HepG2 (cell line): Measurements from ENCODE around the gene ARHGEF7. TPM values are rescaled to one million over a fixed set of nuclear protein-coding genes. Genes with fewer than 3 reads are reported as not detected.

Source experiments
- GABPB1 ChIP-seq: IDR thresholded peaks from 2 replicates; pipeline ENCODE4 v1.6.1; 2016; ENCODE audit warnings: mild to moderate bottlenecking, missing genetic modification reagents, moderate library complexity, missing compliant biosample characterization
- HNRNPLL ChIP-seq: fragments of 200-400 bp; formaldehyde crosslinking; IDR thresholded peaks from 2 replicates; pipeline ENCODE4 v1.6.1; 2017; ENCODE audit warnings: mild to moderate bottlenecking, low read depth, low read length; ENCODE audit not compliant: poor library complexity, severe bottlenecking
- RCOR2 ChIP-seq: IDR thresholded peaks from 2 replicates; pipeline ENCODE4 v1.6.1; 2016; ENCODE audit warnings: missing biosample characterization, missing genetic modification reagents
- SAP130 ChIP-seq: IDR thresholded peaks from 2 replicates; pipeline ENCODE4 v1.6.1; 2016; ENCODE audit warnings: low read depth
- ZNF337 ChIP-seq: sonication (generic); formaldehyde crosslinking; IDR thresholded peaks from 2 replicates; pipeline ENCODE4 v1.5.1; 2020; ENCODE audit warnings: missing genetic modification reagents, low read depth, mild to moderate bottlenecking, borderline replicate concordance
- ZNF563 ChIP-seq: sonication (generic); formaldehyde crosslinking; IDR thresholded peaks from 2 replicates; pipeline ENCODE4 v1.8.0; 2022; ENCODE audit warnings: mild to moderate bottlenecking, moderate library complexity, missing genetic modification reagents
- ZNF768 ChIP-seq: sonication (generic); formaldehyde crosslinking; IDR thresholded peaks from 2 replicates; pipeline ENCODE4 v1.4.0; 2020; ENCODE audit warnings: missing genetic modification reagents
- polyA plus RNA-seq, 8 experiments: library from polyadenylated mRNA; depleted of rRNA in 3 of 8; stranded (reverse) in 7 of 8; unstranded in 1 of 8; fragments of >200 nt; fragmentation: Illumina TruSeq in 4 of 8; extraction: Trizol in 4 of 8; gene quantifications; 2 replicates each; pipeline versions ENCODE4 v1.2.1 to v1.2.3, GENCODE V29; 2011 to 2016; ENCODE audit warnings: low read depth in 4 of 8, missing spikeins in 1 of 8, mixed read lengths in 1 of 8; ENCODE audit not compliant: insufficient read depth in 1 of 8
- total RNA-seq, 5 experiments: library from RNA; depleted of rRNA; stranded (reverse); fragments of >200 nt; fragmentation: Illumina TruSeq; extraction: Trizol; gene quantifications; 2 replicates each; pipeline ENCODE4 v1.2.3, GENCODE V29; 2016; ENCODE audit warnings: low read depth in 1 of 5
- TF ChIP-seq, protein P1 (sequence below), 2 experiments: fragments of 450-650 bp in 1 of 2; sonication (generic) in 1 of 2; formaldehyde crosslinking in 1 of 2; IDR thresholded peaks; 2 replicates each; pipeline versions ENCODE4 v1.6.1 to v1.8.0; 2016 to 2022; ENCODE audit warnings: antibody characterized with exemption in 1 of 2, mild to moderate bottlenecking in 1 of 2, missing genetic modification reagents in 1 of 2
- TF ChIP-seq, protein P2 (sequence below): sonication (generic); formaldehyde crosslinking; IDR thresholded peaks from 2 replicates; pipeline ENCODE4 v1.5.1; 2020; ENCODE audit warnings: missing genetic modification reagents, mild to moderate bottlenecking, borderline replicate concordance
- TF ChIP-seq, protein P3 (sequence below): sonication (generic); formaldehyde crosslinking; IDR thresholded peaks from 2 replicates; pipeline ENCODE4 v1.4.0; 2020; ENCODE audit warnings: missing genetic modification reagents
- TF ChIP-seq, protein P4 (sequence below): sonication (generic); formaldehyde crosslinking; IDR thresholded peaks from 2 replicates; pipeline ENCODE4 v1.4.0; 2020; ENCODE audit warnings: missing genetic modification reagents
- TF ChIP-seq, protein P5 (sequence below): sonication (generic); formaldehyde crosslinking; IDR thresholded peaks from 2 replicates; pipeline ENCODE4 v1.4.0; 2020; ENCODE audit warnings: mild to moderate bottlenecking, missing genetic modification reagents

ARHGEF7 gene
- total and polyA plus RNA-seq, 2 of the 13 experiments (the other 11 are each of a cell fraction or from before 2014, with no cell fraction given): 15.7 to 22.3 TPM

DNA sequence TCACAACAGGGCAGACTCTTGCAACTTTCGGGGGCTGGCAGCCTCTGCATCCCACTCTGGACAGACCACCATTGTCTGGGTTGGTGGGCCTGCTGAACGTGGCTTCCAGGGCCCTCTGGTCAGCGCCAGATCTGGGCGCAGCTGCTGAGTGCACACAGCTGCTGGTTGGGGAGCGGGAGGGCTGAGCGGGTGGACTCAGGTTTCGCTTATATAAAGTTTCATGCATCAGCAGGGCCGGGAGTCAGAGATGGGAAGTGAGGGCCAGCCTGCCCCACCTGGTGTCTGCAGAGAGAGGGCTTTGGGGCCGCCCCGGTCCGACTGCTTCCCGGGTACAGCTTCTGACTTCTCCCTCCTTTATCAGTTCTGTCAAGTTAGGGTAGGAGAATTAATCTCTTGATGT, 6.9 kb downstream of the ARHGEF7 start (continued):
- TF ChIP-seq, protein P1, sequence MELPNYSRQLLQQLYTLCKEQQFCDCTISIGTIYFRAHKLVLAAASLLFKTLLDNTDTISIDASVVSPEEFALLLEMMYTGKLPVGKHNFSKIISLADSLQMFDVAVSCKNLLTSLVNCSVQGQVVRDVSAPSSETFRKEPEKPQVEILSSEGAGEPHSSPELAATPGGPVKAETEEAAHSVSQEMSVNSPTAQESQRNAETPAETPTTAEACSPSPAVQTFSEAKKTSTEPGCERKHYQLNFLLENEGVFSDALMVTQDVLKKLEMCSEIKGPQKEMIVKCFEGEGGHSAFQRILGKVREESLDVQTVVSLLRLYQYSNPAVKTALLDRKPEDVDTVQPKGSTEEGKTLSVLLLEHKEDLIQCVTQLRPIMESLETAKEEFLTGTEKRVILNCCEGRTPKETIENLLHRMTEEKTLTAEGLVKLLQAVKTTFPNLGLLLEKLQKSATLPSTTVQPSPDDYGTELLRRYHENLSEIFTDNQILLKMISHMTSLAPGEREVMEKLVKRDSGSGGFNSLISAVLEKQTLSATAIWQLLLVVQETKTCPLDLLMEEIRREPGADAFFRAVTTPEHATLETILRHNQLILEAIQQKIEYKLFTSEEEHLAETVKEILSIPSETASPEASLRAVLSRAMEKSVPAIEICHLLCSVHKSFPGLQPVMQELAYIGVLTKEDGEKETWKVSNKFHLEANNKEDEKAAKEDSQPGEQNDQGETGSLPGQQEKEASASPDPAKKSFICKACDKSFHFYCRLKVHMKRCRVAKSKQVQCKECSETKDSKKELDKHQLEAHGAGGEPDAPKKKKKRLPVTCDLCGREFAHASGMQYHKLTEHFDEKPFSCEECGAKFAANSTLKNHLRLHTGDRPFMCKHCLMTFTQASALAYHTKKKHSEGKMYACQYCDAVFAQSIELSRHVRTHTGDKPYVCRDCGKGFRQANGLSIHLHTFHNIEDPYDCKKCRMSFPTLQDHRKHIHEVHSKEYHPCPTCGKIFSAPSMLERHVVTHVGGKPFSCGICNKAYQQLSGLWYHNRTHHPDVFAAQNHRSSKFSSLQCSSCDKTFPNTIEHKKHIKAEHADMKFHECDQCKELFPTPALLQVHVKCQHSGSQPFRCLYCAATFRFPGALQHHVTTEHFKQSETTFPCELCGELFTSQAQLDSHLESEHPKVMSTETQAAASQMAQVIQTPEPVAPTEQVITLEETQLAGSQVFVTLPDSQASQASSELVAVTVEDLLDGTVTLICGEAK (IDR thresholded peaks at IDR 0.05): no peak
- TF ChIP-seq, protein P1 (CRISPR knock-in tag; IDR thresholded peaks at IDR 0.05): no peak
- no peak for TF ChIP-seq ZNF563
- TF ChIP-seq ZNF768 (CRISPR knock-in tag): no peak
- TF ChIP-seq ZNF337 (CRISPR knock-in tag): no peak
- TF ChIP-seq, protein P2, sequence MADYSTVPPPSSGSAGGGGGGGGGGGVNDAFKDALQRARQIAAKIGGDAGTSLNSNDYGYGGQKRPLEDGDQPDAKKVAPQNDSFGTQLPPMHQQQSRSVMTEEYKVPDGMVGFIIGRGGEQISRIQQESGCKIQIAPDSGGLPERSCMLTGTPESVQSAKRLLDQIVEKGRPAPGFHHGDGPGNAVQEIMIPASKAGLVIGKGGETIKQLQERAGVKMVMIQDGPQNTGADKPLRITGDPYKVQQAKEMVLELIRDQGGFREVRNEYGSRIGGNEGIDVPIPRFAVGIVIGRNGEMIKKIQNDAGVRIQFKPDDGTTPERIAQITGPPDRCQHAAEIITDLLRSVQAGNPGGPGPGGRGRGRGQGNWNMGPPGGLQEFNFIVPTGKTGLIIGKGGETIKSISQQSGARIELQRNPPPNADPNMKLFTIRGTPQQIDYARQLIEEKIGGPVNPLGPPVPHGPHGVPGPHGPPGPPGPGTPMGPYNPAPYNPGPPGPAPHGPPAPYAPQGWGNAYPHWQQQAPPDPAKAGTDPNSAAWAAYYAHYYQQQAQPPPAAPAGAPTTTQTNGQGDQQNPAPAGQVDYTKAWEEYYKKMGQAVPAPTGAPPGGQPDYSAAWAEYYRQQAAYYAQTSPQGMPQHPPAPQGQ (CRISPR knock-in tag): no peak
- TF ChIP-seq RCOR2: no peak
- no peak for TF ChIP-seq SAP130 (CRISPR knock-in tag)
- no peak for TF ChIP-seq GABPB1
- TF ChIP-seq, protein P3, sequence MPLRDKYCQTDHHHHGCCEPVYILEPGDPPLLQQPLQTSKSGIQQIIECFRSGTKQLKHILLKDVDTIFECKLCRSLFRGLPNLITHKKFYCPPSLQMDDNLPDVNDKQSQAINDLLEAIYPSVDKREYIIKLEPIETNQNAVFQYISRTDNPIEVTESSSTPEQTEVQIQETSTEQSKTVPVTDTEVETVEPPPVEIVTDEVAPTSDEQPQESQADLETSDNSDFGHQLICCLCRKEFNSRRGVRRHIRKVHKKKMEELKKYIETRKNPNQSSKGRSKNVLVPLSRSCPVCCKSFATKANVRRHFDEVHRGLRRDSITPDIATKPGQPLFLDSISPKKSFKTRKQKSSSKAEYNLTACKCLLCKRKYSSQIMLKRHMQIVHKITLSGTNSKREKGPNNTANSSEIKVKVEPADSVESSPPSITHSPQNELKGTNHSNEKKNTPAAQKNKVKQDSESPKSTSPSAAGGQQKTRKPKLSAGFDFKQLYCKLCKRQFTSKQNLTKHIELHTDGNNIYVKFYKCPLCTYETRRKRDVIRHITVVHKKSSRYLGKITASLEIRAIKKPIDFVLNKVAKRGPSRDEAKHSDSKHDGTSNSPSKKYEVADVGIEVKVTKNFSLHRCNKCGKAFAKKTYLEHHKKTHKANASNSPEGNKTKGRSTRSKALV (CRISPR knock-in tag): no peak
- no peak for TF ChIP-seq HNRNPLL
- TF ChIP-seq, protein P4, sequence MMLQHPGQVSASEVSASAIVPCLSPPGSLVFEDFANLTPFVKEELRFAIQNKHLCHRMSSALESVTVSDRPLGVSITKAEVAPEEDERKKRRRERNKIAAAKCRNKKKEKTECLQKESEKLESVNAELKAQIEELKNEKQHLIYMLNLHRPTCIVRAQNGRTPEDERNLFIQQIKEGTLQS (CRISPR knock-in tag): no peak
- TF ChIP-seq, protein P5, sequence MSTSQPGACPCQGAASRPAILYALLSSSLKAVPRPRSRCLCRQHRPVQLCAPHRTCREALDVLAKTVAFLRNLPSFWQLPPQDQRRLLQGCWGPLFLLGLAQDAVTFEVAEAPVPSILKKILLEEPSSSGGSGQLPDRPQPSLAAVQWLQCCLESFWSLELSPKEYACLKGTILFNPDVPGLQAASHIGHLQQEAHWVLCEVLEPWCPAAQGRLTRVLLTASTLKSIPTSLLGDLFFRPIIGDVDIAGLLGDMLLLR: no peak
